ENCODE data around the gene CCDC78.
A peak's percentile ranks its signal among the peaks of the same experiment; 100 is the strongest.

Gene CCDC78

GRCh38 chr16:710500-711075 lies 15.7 kb downstream of the CCDC78 start:
- no peak for DNase-seq (ENCODE audit: low spot score)

- DNase-seq (ENCODE audit: low spot score), result no peak
Observed at GRCh38 chr16:709566-710499, 16.4 kb downstream of the CCDC78 start.

GRCh38 chr16:708959-709358 lies 17.3 kb downstream of the CCDC78 start:
- no peak for DNase-seq (ENCODE audit: low spot score)

GRCh38 chr16:708019-708418 lies 18.2 kb downstream of the CCDC78 start:
- no peak for DNase-seq (ENCODE audit: low spot score)

GRCh38 chr16:707062-707538 lies 19.1 kb downstream of the CCDC78 start:
- DNase-seq (ENCODE audit: low spot score), result no peak

GRCh38 chr16:706189-707061 lies 19.8 kb downstream of the CCDC78 start:
- DNase-seq (ENCODE audit: low spot score), result no peak

GRCh38 chr16:705431-706188 lies 20.6 kb downstream of the CCDC78 start, which contains the start of gene FBXL16:
Gene FBXL16, minus strand, starts transcription at chr16:705801. Its CDS starts 8,396 bp downstream, at chr16:697405.
- DNase-seq (ENCODE audit: low spot score), result no peak

- no peak for DNase-seq (ENCODE audit: low spot score)
Observed at GRCh38 chr16:704552-705380, 21.5 kb downstream of the CCDC78 start.

GRCh38 chr16:704047-704446 lies 22.2 kb downstream of the CCDC78 start:
- DNase-seq (ENCODE audit: low spot score), result no peak

- DNase-seq (ENCODE audit: low spot score), result no peak
Observed at GRCh38 chr16:703406-703805, 22.8 kb downstream of the CCDC78 start.

GRCh38 chr16:702341-702740 lies 23.9 kb downstream of the CCDC78 start:
- DNase-seq (ENCODE audit: low spot score), result no peak

- no peak for DNase-seq (ENCODE audit: low spot score)
Observed at GRCh38 chr16:700684-701584, 25.3 kb downstream of the CCDC78 start.

- DNase-seq (ENCODE audit: low spot score), result no peak
Observed at GRCh38 chr16:698911-699671, 27.2 kb downstream of the CCDC78 start.

- DNase-seq (ENCODE audit: low spot score), result peak; percentile 68
Observed at GRCh38 chr16:695355-696089, 30.7 kb downstream of the CCDC78 start.

GRCh38 chr16:694863-695354 lies 31.3 kb downstream of the CCDC78 start:
- DNase-seq (ENCODE audit: low spot score), result no peak

- no peak for DNase-seq (ENCODE audit: low spot score)
Observed at GRCh38 chr16:694187-694862, 31.9 kb downstream of the CCDC78 start.

GRCh38 chr16:693766-694165 lies 32.5 kb downstream of the CCDC78 start:
- no peak for DNase-seq (ENCODE audit: low spot score)

All from germinal center (tissue), 1 donor.